NOMO-1 treated with dmso at 0.1 percent for 144 hours (cell line): ENCODE measurements around the gene BTBD18.
"Not testable (repeated sequence)": the region's sequence is repeated elsewhere in the genome, so short reads cannot be mapped to it uniquely, and the experiment has no call there.

Experiments
- DNase-seq: peaks from one replicate; lab custom pipeline; 2025; ENCODE audit not compliant: unreplicated experiment; lab: John Stamatoyannopoulos, UW

The BTBD18 gene

GRCh38 chr11:57732661-57733060 is 19.0 kb downstream of the BTBD18 start:
- no peak for DNase-seq

GRCh38 chr11:57729479-57729878 is 22.1 kb downstream of the BTBD18 start:
- DNase-seq: no peak

GRCh38 chr11:57728829-57729228 is 22.8 kb downstream of the BTBD18 start:
- DNase-seq: no peak

- no peak for DNase-seq
Measured at GRCh38 chr11:57727185-57727584, 24.4 kb downstream of the BTBD18 start.

- not testable (repeated sequence) for DNase-seq
Measured at GRCh38 chr11:57716726-57717125, 34.9 kb downstream of the BTBD18 start.

GRCh38 chr11:57713835-57714234 is 37.8 kb downstream of the BTBD18 start:
- DNase-seq: no peak

GRCh38 chr11:57712256-57713150 is 39.1 kb downstream of the BTBD18 start, which contains the start of gene TMX2:
TMX2 (plus strand) TSS chr11:57712593; CDS start chr11:57712619, 26 bp downstream.
- peak; percentile 99 for DNase-seq

GRCh38 chr11:57711414-57712255 is 40.0 kb downstream of the BTBD18 start, which contains the start of gene MED19:
MED19 (minus strand) TSS chr11:57712215; CDS start chr11:57712179, 36 bp downstream.
- DNase-seq: peak; percentile 75

- no peak for DNase-seq
Measured at GRCh38 chr11:57709802-57710367, 41.7 kb downstream of the BTBD18 start.

GRCh38 chr11:57705432-57705831 is 46.2 kb downstream of the BTBD18 start:
- DNase-seq: not testable (repeated sequence)

GRCh38 chr11:57704932-57705331 is 46.7 kb downstream of the BTBD18 start:
- no peak for DNase-seq

GRCh38 chr11:57703341-57703740 is 48.3 kb downstream of the BTBD18 start:
- no peak for DNase-seq

- no peak for DNase-seq
Measured at GRCh38 chr11:57700425-57700824, 51.2 kb downstream of the BTBD18 start.

- DNase-seq: no peak
Measured at GRCh38 chr11:57699813-57700212, 51.8 kb downstream of the BTBD18 start.

- DNase-seq: no peak
Measured at GRCh38 chr11:57698843-57699365, 52.7 kb downstream of the BTBD18 start.
